ENCODE measurements around the gene ITPR1.
A peak's percentile ranks its signal among the peaks of the same experiment; 100 is the strongest.

The ITPR1 gene

GRCh38 chr3:4493941-4494894 lies 1.1 kb downstream of the ITPR1 start:
- Histone ChIP-seq H3K27me3 (ENCODE audit: insufficient read depth, low read length, poor library complexity, severe bottlenecking) (no peaks in the 10 kb centered on the region), H3K4me1 (ENCODE audit: insufficient read depth, low read length, poor library complexity, severe bottlenecking) (peaks cover 48% of the 10 kb centered on the region), H3K79me2 (ENCODE audit: insufficient read depth, low read length) (peaks cover 57% of the 10 kb centered on the region), H3K36me3 (ENCODE audit: insufficient read depth, low read length) (no peaks in the 10 kb centered on the region), H3K9me2 (replicated peaks; ENCODE audit: low read depth, low read length) (no peaks in the 10 kb centered on the region), H3F3A (ENCODE audit: low read depth) (no peaks in the 10 kb centered on the region), H4K20me1 (ENCODE audit: insufficient read depth, low read length, poor library complexity, severe bottlenecking) (no peaks in the 10 kb centered on the region), H3K9ac (ENCODE audit: low read depth, low read length, poor library complexity, severe bottlenecking) (peak overlapping the region; percentile 78), H3K4me2 (ENCODE audit: low read depth, low read length, poor library complexity, severe bottlenecking) (peak overlapping the region; percentile 88), H2AFZ (ENCODE audit: low read length) (peak overlapping the region; percentile 65; the same call in 1 of the 2 replicates), H3K4me3 (ENCODE audit: low read length, poor library complexity, severe bottlenecking) (peak overlapping the region; percentile 92), H3K9me3 (ENCODE audit: insufficient read depth, low read depth, low read length) (no peaks in the 10 kb centered on the region)
- no peak for TF ChIP-seq EZH2phosphoT487 (IDR thresholded peaks at IDR 0.05; ENCODE audit: borderline replicate concordance)
- TF ChIP-seq CTCF (conservative IDR thresholded peaks at IDR 0.05; ENCODE audit: low read length): no peak

DNA sequence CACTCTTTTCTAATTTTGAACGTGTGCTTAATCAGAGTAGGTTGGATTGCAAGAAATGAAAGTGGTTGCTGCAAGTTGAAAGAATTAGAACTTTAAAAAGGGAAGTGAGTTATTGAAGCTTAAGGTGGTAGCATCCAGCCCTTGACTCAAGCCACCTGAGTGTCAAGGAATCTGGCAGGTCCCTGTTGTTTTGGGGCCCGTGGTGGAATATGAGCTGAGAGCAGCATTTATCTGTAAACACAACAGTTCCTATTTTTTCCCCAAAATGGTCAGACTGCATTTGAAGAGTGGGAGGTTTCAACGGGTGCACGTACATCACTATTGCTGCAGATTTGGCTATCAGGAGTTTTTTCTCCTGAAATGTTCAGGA lies 1.7 kb downstream of the ITPR1 start:
- no peaks in the 10 kb centered on the region for H3K9me3 ChIP-seq (ENCODE audit: insufficient read depth, low read depth, low read length)
- TF ChIP-seq CTCF (conservative IDR thresholded peaks at IDR 0.05; ENCODE audit: low read length) (no peak), EZH2phosphoT487 (IDR thresholded peaks at IDR 0.05; ENCODE audit: borderline replicate concordance) (no peak)
- H3K4me3 ChIP-seq (ENCODE audit: low read length, poor library complexity, severe bottlenecking): peak overlapping the region; percentile 92
- H3K4me2 ChIP-seq (ENCODE audit: low read depth, low read length, poor library complexity, severe bottlenecking): peak overlapping the region; percentile 88
- H3K9me2 ChIP-seq (replicated peaks; ENCODE audit: low read depth, low read length): no peaks in the 10 kb centered on the region
- no peaks in the 10 kb centered on the region for H3F3A ChIP-seq (ENCODE audit: low read depth)
- H3K9ac ChIP-seq (ENCODE audit: low read depth, low read length, poor library complexity, severe bottlenecking): peak overlapping the region; percentile 78
- H4K20me1 ChIP-seq (ENCODE audit: insufficient read depth, low read length, poor library complexity, severe bottlenecking): no peaks in the 10 kb centered on the region
- H3K27me3 ChIP-seq (ENCODE audit: insufficient read depth, low read length, poor library complexity, severe bottlenecking): no peaks in the 10 kb centered on the region
- no peaks in the 10 kb centered on the region for H3K36me3 ChIP-seq (ENCODE audit: insufficient read depth, low read length)
- no peak overlapping the region for H2AFZ ChIP-seq (ENCODE audit: low read length)
- peaks cover 61% of the 10 kb centered on the region for H3K79me2 ChIP-seq (ENCODE audit: insufficient read depth, low read length)
- peaks cover 48% of the 10 kb centered on the region for H3K4me1 ChIP-seq (ENCODE audit: insufficient read depth, low read length, poor library complexity, severe bottlenecking)

GRCh38 chr3:4495294-4496086 lies 2.3 kb downstream of the ITPR1 start:
- Histone ChIP-seq H3K4me2 (ENCODE audit: low read depth, low read length, poor library complexity, severe bottlenecking) (peak overlapping the region; percentile 88), H3F3A (ENCODE audit: low read depth) (no peaks in the 10 kb centered on the region), H3K4me1 (ENCODE audit: insufficient read depth, low read length, poor library complexity, severe bottlenecking) (peaks cover 48% of the 10 kb centered on the region), H3K36me3 (ENCODE audit: insufficient read depth, low read length) (peaks cover 3% of the 10 kb centered on the region; the same call in 1 of the 2 replicates), H3K79me2 (ENCODE audit: insufficient read depth, low read length) (peaks cover 66% of the 10 kb centered on the region), H3K4me3 (ENCODE audit: low read length, poor library complexity, severe bottlenecking) (peak overlapping the region; percentile 92), H3K9ac (ENCODE audit: low read depth, low read length, poor library complexity, severe bottlenecking) (peak overlapping the region; percentile 78), H3K27me3 (ENCODE audit: insufficient read depth, low read length, poor library complexity, severe bottlenecking) (no peaks in the 10 kb centered on the region), H4K20me1 (ENCODE audit: insufficient read depth, low read length, poor library complexity, severe bottlenecking) (no peaks in the 10 kb centered on the region), H2AFZ (ENCODE audit: low read length) (no peak overlapping the region), H3K9me2 (replicated peaks; ENCODE audit: low read depth, low read length) (no peaks in the 10 kb centered on the region), H3K9me3 (ENCODE audit: insufficient read depth, low read depth, low read length) (no peaks in the 10 kb centered on the region)
- TF ChIP-seq EZH2phosphoT487 (IDR thresholded peaks at IDR 0.05; ENCODE audit: borderline replicate concordance) (no peak), CTCF (conservative IDR thresholded peaks at IDR 0.05; ENCODE audit: low read length) (no peak)

All from Loucy (cell line).